C4-2B (cell line): Measurements from ENCODE around the gene CLNS1A.

Source experiments
- CTCF ChIP-seq: fragments of 450-650 bp; conservative IDR thresholded peaks from 2 replicates; pipeline ENCODE4 v1.5.1; 2017; ENCODE audit warnings: mild to moderate bottlenecking
- ZFX ChIP-seq: fragments of 450-650 bp; IDR thresholded peaks from 2 replicates; pipeline ENCODE4 v1.6.1; 2017

GRCh38 chr11:77568916-77569675 is 68.5 kb downstream of the CLNS1A start:
- no peak for TF ChIP-seq CTCF
- TF ChIP-seq ZFX = no peak
